NT2/D1 (cell line): Measurements from ENCODE around the gene KLHL41.

Experiments
- YY1 ChIP-seq: IDR thresholded peaks from 2 replicates; pipeline ENCODE4 v1.6.1; 2011; ENCODE audit not compliant: insufficient read length, insufficient read depth
- ZNF274 ChIP-seq: IDR thresholded peaks from 2 replicates; pipeline ENCODE4 v1.6.1; 2011; ENCODE audit warnings: mild to moderate bottlenecking, low read depth, low read length

GRCh38 chr2:169495310-169495928 lies 14.1 kb upstream of the KLHL41 start:
- TF ChIP-seq ZNF274 (no peak), YY1 (no peak)
